ENCODE data around the gene RASAL2. TPM values are rescaled to one million over a fixed set of nuclear protein-coding genes. Genes with fewer than 3 reads are reported as not detected.

Gene RASAL2
- total and polyA plus RNA-seq, 2 experiments from 2014 or later = 16.0 to 42.2 TPM

DNA sequence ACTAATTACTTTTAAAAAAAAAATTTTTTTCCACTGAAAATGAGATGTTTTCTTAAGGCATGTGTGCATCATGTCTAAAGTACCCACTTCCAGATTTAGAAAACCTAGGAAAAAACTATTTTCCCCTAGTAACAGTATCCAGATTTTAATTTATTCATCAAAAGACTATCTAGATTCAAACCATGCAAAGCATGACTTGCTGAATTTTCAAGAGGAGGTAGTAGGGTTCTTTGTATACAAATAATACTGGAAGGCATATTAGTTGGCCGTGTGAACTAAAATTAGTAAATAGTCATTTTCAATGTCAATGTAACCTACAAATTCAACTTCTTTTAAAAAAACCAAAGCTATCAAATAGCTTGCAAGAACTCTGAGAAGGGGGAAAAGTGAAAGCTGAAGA is 213.4 kb downstream of the RASAL2 start:
- no peak overlapping the region for H3K27ac ChIP-seq (ENCODE audit: low read depth)
- H3K27me3 Mint-ChIP-seq (ENCODE audit: insufficient read depth, low read depth, poor library complexity) = peaks cover 3% of the 10 kb centered on the region
- H3K9me3 Mint-ChIP-seq = peaks cover 2% of the 10 kb centered on the region; the same call in 1 of the 3 replicates
- H3K36me3 Mint-ChIP-seq (ENCODE audit: low read depth) = peaks cover 6% of the 10 kb centered on the region; the same call in 2 of the 3 replicates
- no peaks in the 10 kb centered on the region for H3F3A ChIP-seq (replicated peaks; ENCODE audit: low read depth)
- no peak overlapping the region for H3K4me3 Mint-ChIP-seq
- no peak overlapping the region for H3K4me3 ChIP-seq
- peaks cover 11% of the 10 kb centered on the region; the same call in 1 of the 2 replicates for H3K4me1 ChIP-seq (ENCODE audit: insufficient read depth)
- H3K4me2 ChIP-seq = no peak overlapping the region
- ATAC-seq (no peak), DNase-seq (ENCODE audit: low spot score) (no peak)
- H3K27me3 ChIP-seq (ENCODE audit: insufficient read depth) = no peaks in the 10 kb centered on the region
- H3K79me2 ChIP-seq (replicated peaks; ENCODE audit: insufficient read depth) = peaks cover 84% of the 10 kb centered on the region
- H2AFZ ChIP-seq = no peak overlapping the region
- no peaks in the 10 kb centered on the region for H3K9me2 ChIP-seq (ENCODE audit: insufficient read depth)
- no peaks in the 10 kb centered on the region for H4K20me1 ChIP-seq (replicated peaks; ENCODE audit: insufficient read depth)
- TF ChIP-seq, protein P1, sequence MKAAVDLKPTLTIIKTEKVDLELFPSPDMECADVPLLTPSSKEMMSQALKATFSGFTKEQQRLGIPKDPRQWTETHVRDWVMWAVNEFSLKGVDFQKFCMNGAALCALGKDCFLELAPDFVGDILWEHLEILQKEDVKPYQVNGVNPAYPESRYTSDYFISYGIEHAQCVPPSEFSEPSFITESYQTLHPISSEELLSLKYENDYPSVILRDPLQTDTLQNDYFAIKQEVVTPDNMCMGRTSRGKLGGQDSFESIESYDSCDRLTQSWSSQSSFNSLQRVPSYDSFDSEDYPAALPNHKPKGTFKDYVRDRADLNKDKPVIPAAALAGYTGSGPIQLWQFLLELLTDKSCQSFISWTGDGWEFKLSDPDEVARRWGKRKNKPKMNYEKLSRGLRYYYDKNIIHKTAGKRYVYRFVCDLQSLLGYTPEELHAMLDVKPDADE (IDR thresholded peaks at IDR 0.05) = no peak
- TF ChIP-seq POLR2AphosphoS5 (IDR thresholded peaks at IDR 0.05; ENCODE audit: low read depth) (no peak), CREB1 (CRISPR knock-in tag; IDR thresholded peaks at IDR 0.05; ENCODE audit: low read depth) (no peak), ZNF114 (CRISPR knock-in tag; IDR thresholded peaks at IDR 0.05) (no peak), JUNB (IDR thresholded peaks at IDR 0.05; ENCODE audit: unreplicated experiment) (no peak), REST (IDR thresholded peaks at IDR 0.05; ENCODE audit: unreplicated experiment) (no peak), ZNF331 (CRISPR knock-in tag; IDR thresholded peaks at IDR 0.05; ENCODE audit: low read depth) (no peak), CTCF (conservative IDR thresholded peaks at IDR 0.05; ENCODE audit: low read depth in 2 of 2) (no peak), ZNF462 (CRISPR knock-in tag; IDR thresholded peaks at IDR 0.05) (no peak), NANOG (IDR thresholded peaks at IDR 0.05; ENCODE audit: borderline replicate concordance) (no peak), EZH2phosphoT487 (IDR thresholded peaks at IDR 0.05; ENCODE audit: unreplicated experiment) (no peak), EZH2 (IDR thresholded peaks at IDR 0.05; ENCODE audit: low read depth, unreplicated experiment) (no peak), STAT1 (IDR thresholded peaks at IDR 0.05; ENCODE audit: unreplicated experiment) (no peak)
- H3K36me3 ChIP-seq (ENCODE audit: insufficient read depth) = no peaks in the 10 kb centered on the region
- H3K27ac Mint-ChIP-seq = no peak overlapping the region
- H3K4me1 Mint-ChIP-seq = peaks cover 19% of the 10 kb centered on the region; the same call in 2 of the 3 replicates

All from GM23338 (cell line).